GM18498 (cell line): ENCODE data around the gene RAB40C.

ENCODE experiments used
- ATAC-seq: cut with Tn5 transposase; IDR thresholded peaks from one replicate; pipeline ENCODE4 v1.9.1; 2021; ENCODE audit warnings: mild to moderate bottlenecking, moderate library complexity; ENCODE audit not compliant: unreplicated experiment

Gene RAB40C

GRCh38 chr16:660459-661183, 70.8 kb downstream of the RAB40C start:
- peak; percentile 51 for ATAC-seq

- ATAC-seq, result no peak
Observed at GRCh38 chr16:661184-661821, 71.4 kb downstream of the RAB40C start.

GRCh38 chr16:662095-662494, 72.2 kb downstream of the RAB40C start:
- ATAC-seq, result no peak

- ATAC-seq, result no peak
Observed at GRCh38 chr16:662597-662996, 72.7 kb downstream of the RAB40C start.

- no peak for ATAC-seq
Observed at GRCh38 chr16:666572-666971, 76.7 kb downstream of the RAB40C start.

GRCh38 chr16:667113-667779, 77.4 kb downstream of the RAB40C start:
- ATAC-seq, result no peak

GRCh38 chr16:667780-668518, 78.1 kb downstream of the RAB40C start, which contains the start of gene RHOT2:
Gene RHOT2 (plus strand): TSS chr16:668132. CDS start chr16:668200, 68 bp downstream.
- peak; percentile 89 for ATAC-seq

GRCh38 chr16:668519-669171, 78.8 kb downstream of the RAB40C start:
- ATAC-seq, result peak; percentile 6

- no peak for ATAC-seq
Observed at GRCh38 chr16:669666-670065, 79.8 kb downstream of the RAB40C start.

GRCh38 chr16:670485-671352, 80.9 kb downstream of the RAB40C start:
- no peak for ATAC-seq

GRCh38 chr16:671353-672131, 81.7 kb downstream of the RAB40C start:
- ATAC-seq, result no peak

GRCh38 chr16:672371-672770, 82.5 kb downstream of the RAB40C start:
- ATAC-seq, result no peak

- no peak for ATAC-seq
Observed at GRCh38 chr16:672851-673250, 83.0 kb downstream of the RAB40C start.

- no peak for ATAC-seq
Observed at GRCh38 chr16:673399-673991, 83.6 kb downstream of the RAB40C start.

- ATAC-seq, result no peak
Observed at GRCh38 chr16:674214-674881, 84.5 kb downstream of the RAB40C start.

GRCh38 chr16:674968-675883, 85.4 kb downstream of the RAB40C start, which contains the start of gene RHBDL1:
Gene RHBDL1 (plus strand): TSS chr16:675671. CDS start chr16:675791, 120 bp downstream.
- no peak for ATAC-seq
